Parathyroid adenoma (tissue), 2 donors: Measurements from ENCODE around the gene CLIP1.
"Not testable (repeated sequence)": the region's sequence is repeated elsewhere in the genome, so short reads cannot be mapped to it uniquely, and the experiment has no call there.

Experiments used
- H2AFZ ChIP-seq: fragments of 300-600 bp; sonication (generic); one replicate; pipeline ENCODE4 v1.7.0; 2017; ENCODE audit warnings: antibody characterized with exemption, mild to moderate bottlenecking
- H3K27ac ChIP-seq: fragments of 300-600 bp; sonication (generic); one replicate; pipeline ENCODE4 v1.7.0; 2017
- H3K27me3 ChIP-seq: fragments of 300-600 bp; sonication (generic); one replicate; pipeline ENCODE4 v1.7.0; 2017; ENCODE audit warnings: low read length; ENCODE audit not compliant: control insufficient read depth, insufficient read depth
- H3K36me3 ChIP-seq: fragments of 300-600 bp; sonication (generic); one replicate; pipeline ENCODE4 v1.7.0; 2017; ENCODE audit warnings: low read length; ENCODE audit not compliant: control insufficient read depth, insufficient read depth
- H3K4me1 ChIP-seq: fragments of 300-600 bp; sonication (generic); one replicate; pipeline ENCODE4 v1.7.0; 2017; ENCODE audit warnings: control low read depth
- H3K4me2 ChIP-seq: fragments of 300-600 bp; sonication (generic); one replicate; pipeline ENCODE4 v1.7.0; 2017; ENCODE audit warnings: low read length
- H3K4me3 ChIP-seq: fragments of 300-600 bp; sonication (generic); one replicate; pipeline ENCODE4 v1.7.0; 2017; ENCODE audit warnings: low read depth, low read length
- H3K79me2 ChIP-seq: fragments of 300-600 bp; sonication (generic); one replicate; pipeline ENCODE4 v1.7.0; 2017; ENCODE audit warnings: control low read depth
- H3K9ac ChIP-seq: fragments of 300-600 bp; sonication (generic); one replicate; pipeline ENCODE4 v1.7.0; 2017; ENCODE audit warnings: mild to moderate bottlenecking
- H3K9me3 ChIP-seq: fragments of 300-600 bp; sonication (generic); one replicate; pipeline ENCODE4 v1.7.0; 2017; ENCODE audit warnings: low read length; ENCODE audit not compliant: control insufficient read depth
- CTCF ChIP-seq: fragments of 300-600 bp; sonication (generic); IDR thresholded peaks from one replicate; pipeline ENCODE4 v1.7.0; 2017; ENCODE audit warnings: antibody characterized with exemption, mild to moderate bottlenecking
- donor health status: primary hyperparathyroidism.

CLIP1 gene

GRCh38 chr12:122362755-122363154, 59.7 kb downstream of the CLIP1 start:
- Histone ChIP-seq H3K4me2 (no peak overlapping the region), H3K27ac (no peak overlapping the region), H3K79me2 (peaks cover 21% of the 10 kb centered on the region), H3K36me3 (no peaks in the 10 kb centered on the region), H3K27me3 (no peaks in the 10 kb centered on the region), H2AFZ (no peak overlapping the region), H3K9ac (no peak overlapping the region), H3K4me3 (no peak overlapping the region), H3K4me1 (peaks cover 3% of the 10 kb centered on the region), H3K9me3 (no peaks in the 10 kb centered on the region)
- no peak for TF ChIP-seq CTCF

GRCh38 chr12:122358403-122358802, 64.1 kb downstream of the CLIP1 start:
- not testable (repeated sequence) for H3K79me2 ChIP-seq, H3K27ac ChIP-seq, H3K36me3 ChIP-seq, H3K9me3 ChIP-seq, H3K4me1 ChIP-seq, H3K27me3 ChIP-seq, H2AFZ ChIP-seq, H3K4me3 ChIP-seq, H3K4me2 ChIP-seq, H3K9ac ChIP-seq

GRCh38 chr12:122357536-122357935, 64.9 kb downstream of the CLIP1 start:
- H3K79me2 ChIP-seq, H3K27me3 ChIP-seq, H3K9ac ChIP-seq, H2AFZ ChIP-seq, H3K4me3 ChIP-seq, H3K4me2 ChIP-seq, H3K36me3 ChIP-seq, H3K27ac ChIP-seq, H3K4me1 ChIP-seq, H3K9me3 ChIP-seq: not testable (repeated sequence)

GRCh38 chr12:122356991-122357390, 65.5 kb downstream of the CLIP1 start:
- H3K36me3 ChIP-seq, H3K9me3 ChIP-seq, H3K4me2 ChIP-seq, H2AFZ ChIP-seq, H3K79me2 ChIP-seq, H3K27me3 ChIP-seq, H3K9ac ChIP-seq, H3K4me3 ChIP-seq, H3K4me1 ChIP-seq, H3K27ac ChIP-seq: not testable (repeated sequence)

- no peak overlapping the region for H3K27ac ChIP-seq
- no peaks in the 10 kb centered on the region for H3K36me3 ChIP-seq
- no peak overlapping the region for H3K9ac ChIP-seq
- no peaks in the 10 kb centered on the region for H3K4me1 ChIP-seq
- H3K79me2 ChIP-seq, result peaks cover 2% of the 10 kb centered on the region
- TF ChIP-seq CTCF, result peak; percentile 76
- no peak overlapping the region for H2AFZ ChIP-seq
- no peak overlapping the region for H3K4me3 ChIP-seq
- H3K9me3 ChIP-seq, result no peaks in the 10 kb centered on the region
- no peak overlapping the region for H3K4me2 ChIP-seq
- H3K27me3 ChIP-seq, result no peaks in the 10 kb centered on the region
Observed at GRCh38 chr12:122356192-122356635, 66.3 kb downstream of the CLIP1 start.

- no peak for TF ChIP-seq CTCF
Observed at GRCh38 chr12:122355706-122356105, 66.8 kb downstream of the CLIP1 start.

More at GRCh38 chr12:122355706-122356105, 66.8 kb downstream of the CLIP1 start:
- Histone ChIP-seq H3K9ac (no peak overlapping the region), H3K4me2 (no peak overlapping the region), H3K36me3 (no peaks in the 10 kb centered on the region), H3K4me1 (no peaks in the 10 kb centered on the region), H3K27ac (no peak overlapping the region), H3K27me3 (no peaks in the 10 kb centered on the region), H3K79me2 (peaks cover 2% of the 10 kb centered on the region), H3K4me3 (no peak overlapping the region), H3K9me3 (no peaks in the 10 kb centered on the region), H2AFZ (no peak overlapping the region)
